H1 (cell line): ENCODE measurements around the gene ABCD2. TPM values are rescaled to one million over a fixed set of nuclear protein-coding genes. Genes with fewer than 3 reads are reported as not detected.

ENCODE experiments used
- CTCF ChIA-PET: fragments of 300-600 bp; sonication (Branson Sonifier 250); formaldehyde crosslinking; loops from one replicate; lab custom pipeline; 2021; ENCODE audit not compliant: partially characterized antibody; lab: Charles Lee
- POLR2A ChIA-PET: fragments of 300-600 bp; sonication (Branson Sonifier 250); formaldehyde crosslinking; loops from one replicate; lab custom pipeline; 2021; ENCODE audit warnings: inconsistent platforms; ENCODE audit not compliant: partially characterized antibody; lab: Charles Lee
- DNase-seq, 2 experiments: peaks; one replicate each; pipeline versions ENCODE4 v3.0.0 to v3.0.0-alpha.2; 2010 to 2022; ENCODE audit warnings: low spot score in 2 of 2, low read depth in 1 of 2, mixed read lengths in 1 of 2
- FAIRE-seq: peaks from 2 replicates; lab custom pipeline; 2011; peaks lifted over from hg19 to GRCh38; lab: Jason Lieb, UNC
- H2AFZ ChIP-seq: 2 replicates; pipeline ENCODE4 v1.8.1; 2012; ENCODE audit warnings: low read length, inconsistent platforms
- H2AK5ac ChIP-seq: 2 replicates; pipeline ENCODE4 v1.6.1; 2013; ENCODE audit warnings: low read depth, low read length
- H2BK120ac ChIP-seq: replicated peaks from 2 replicates; pipeline ENCODE3; 2013; ENCODE audit warnings: low read depth, low read length, inconsistent platforms
- H2BK12ac ChIP-seq: 2 replicates; pipeline ENCODE4 v1.6.1; 2013; ENCODE audit warnings: low read depth, low read length
- H2BK15ac ChIP-seq: 2 replicates; pipeline ENCODE4 v1.6.1; 2013; ENCODE audit warnings: low read length
- H2BK20ac ChIP-seq: 2 replicates; pipeline ENCODE4 v1.6.1; 2013; ENCODE audit warnings: low read length
- H2BK5ac ChIP-seq: 2 replicates; pipeline ENCODE4 v1.6.1; 2013; ENCODE audit warnings: low read depth, low read length
- H3K14ac ChIP-seq: 2 replicates; pipeline ENCODE4 v1.6.1; 2013; ENCODE audit warnings: inconsistent platforms; ENCODE audit not compliant: insufficient read length
- H3K18ac ChIP-seq: 2 replicates; pipeline ENCODE4 v1.6.1; 2013; ENCODE audit warnings: low read length; ENCODE audit errors: extremely low read depth
- H3K23ac ChIP-seq: 2 replicates; pipeline ENCODE4 v1.6.1; 2013; ENCODE audit warnings: inconsistent platforms; ENCODE audit not compliant: insufficient read length
- H3K23me2 ChIP-seq: 2 replicates; pipeline ENCODE4 v1.6.1; 2013; ENCODE audit warnings: low read depth, low read length
- H3K27ac ChIP-seq: 2 replicates; pipeline ENCODE4 v1.6.1; 2011; ENCODE audit warnings: low read depth, low read length, inconsistent platforms
- H3K27me3 ChIP-seq, 4 experiments: replicated peaks in 1 of 4; 1 replicate in 1 of 4; 2 replicates in 3 of 4; pipeline versions ENCODE4 v1.6.1 to v1.8.1; 2011 to 2013; ENCODE audit warnings: low read length in 3 of 4, mild to moderate bottlenecking in 3 of 4, inconsistent platforms in 2 of 4, mixed read lengths in 2 of 4, moderate library complexity in 1 of 4; ENCODE audit not compliant: control insufficient read depth in 3 of 4, insufficient read depth in 3 of 4; ENCODE audit errors: extremely low read depth in 1 of 4
- H3K36me3 ChIP-seq, 4 experiments: 2 replicates each; pipeline versions ENCODE4 v1.6.1 to v1.8.1; 2011 to 2013; ENCODE audit warnings: mild to moderate bottlenecking in 4 of 4, low read length in 3 of 4, moderate library complexity in 2 of 4, control low read depth in 1 of 4, inconsistent platforms in 1 of 4; ENCODE audit not compliant: insufficient read depth in 4 of 4, control insufficient read depth in 2 of 4
- H3K4ac ChIP-seq: replicated peaks from 2 replicates; pipeline ENCODE3; 2013; ENCODE audit warnings: low read length, low read depth, mixed read lengths, inconsistent platforms; ENCODE audit not compliant: insufficient read length
- H3K4me1 ChIP-seq, 4 experiments: replicated peaks in 1 of 4; 1 replicate in 1 of 4; 2 replicates in 3 of 4; pipeline versions ENCODE4 v1.6.1 to v1.8.1; 2011 to 2013; ENCODE audit warnings: low read length in 3 of 4, inconsistent platforms in 2 of 4, mixed read lengths in 1 of 4; ENCODE audit not compliant: insufficient read depth in 4 of 4, control insufficient read depth in 3 of 4
- H3K4me2 ChIP-seq, 2 experiments: 2 replicates each; pipeline versions ENCODE4 v1.6.1 to v1.8.1; 2011 to 2013; ENCODE audit warnings: low read depth in 2 of 2, low read length in 2 of 2, control low read depth in 1 of 2, inconsistent platforms in 1 of 2, mild to moderate bottlenecking in 1 of 2; ENCODE audit not compliant: insufficient read depth in 1 of 2
- H3K4me3 ChIP-seq, 4 experiments: fragments of 200-600, 300-600 bp in 1 of 4; sonication (generic), shearing (Covaris generic), sonication (Bioruptor Twin) in 1 of 4; 2 replicates each; pipeline versions ENCODE4 v1.5.1 to v1.8.1; 2011 to 2016; ENCODE audit warnings: low read length in 4 of 4, low read depth in 3 of 4, control low read depth in 2 of 4, inconsistent platforms in 2 of 4, mild to moderate bottlenecking in 2 of 4, mixed read lengths in 1 of 4, moderate library complexity in 1 of 4; ENCODE audit not compliant: insufficient read depth in 2 of 4; ENCODE audit errors: extremely low read depth in 1 of 4
- H3K56ac ChIP-seq: replicated peaks from 2 replicates; pipeline ENCODE3; 2013; ENCODE audit warnings: low read depth, mild to moderate bottlenecking, mixed read lengths, low read length, inconsistent platforms; ENCODE audit not compliant: insufficient read length
- H3K79me1 ChIP-seq: 2 replicates; pipeline ENCODE4 v1.6.1; 2013; ENCODE audit warnings: low read depth, low read length, control low read depth
- H3K79me2 ChIP-seq, 2 experiments: 2 replicates each; pipeline versions ENCODE4 v1.6.1 to v1.8.1; 2012 to 2013; ENCODE audit warnings: low read length in 2 of 2, mild to moderate bottlenecking in 2 of 2, inconsistent platforms in 1 of 2; ENCODE audit not compliant: insufficient read depth in 2 of 2, control insufficient read depth in 1 of 2
- H3K9ac ChIP-seq, 4 experiments: replicated peaks in 1 of 4; 1 replicate in 1 of 4; 2 replicates in 3 of 4; pipeline versions ENCODE4 v1.6.1 to v1.8.1; 2011 to 2013; ENCODE audit warnings: low read depth in 3 of 4, low read length in 3 of 4, control low read depth in 2 of 4, mild to moderate bottlenecking in 2 of 4, moderate library complexity in 2 of 4, inconsistent platforms in 1 of 4; ENCODE audit errors: extremely low read depth in 1 of 4
- H3K9me3 ChIP-seq, 2 experiments: 2 replicates each; pipeline versions ENCODE4 v1.6.1 to v1.8.1; 2012 to 2013; ENCODE audit warnings: mild to moderate bottlenecking in 2 of 2, moderate library complexity in 2 of 2, control low read depth in 1 of 2, inconsistent platforms in 1 of 2, low read depth in 1 of 2, low read length in 1 of 2, mixed read lengths in 1 of 2; ENCODE audit not compliant: insufficient read depth in 2 of 2
- H4K20me1 ChIP-seq, 2 experiments: replicated peaks in 1 of 2; 2 replicates each; pipeline versions ENCODE3 to v1.8.1; 2011 to 2013; ENCODE audit warnings: inconsistent platforms in 2 of 2, low read length in 2 of 2, mild to moderate bottlenecking in 1 of 2; ENCODE audit not compliant: insufficient read depth in 2 of 2, control insufficient read depth in 1 of 2
- H4K5ac ChIP-seq: 2 replicates; pipeline ENCODE4 v1.6.1; 2013; ENCODE audit warnings: low read length, low read depth, mixed read lengths, inconsistent platforms; ENCODE audit not compliant: insufficient read length
- H4K8ac ChIP-seq: 2 replicates; pipeline ENCODE4 v1.8.0; 2013; ENCODE audit warnings: mild to moderate bottlenecking, moderate library complexity, low read length, inconsistent platforms; ENCODE audit not compliant: insufficient read depth; ENCODE audit errors: extremely low read depth
- H4K91ac ChIP-seq: replicated peaks from 2 replicates; pipeline ENCODE3; 2013; ENCODE audit warnings: low read length, mixed read lengths, inconsistent platforms; ENCODE audit not compliant: insufficient read length
- TAF1 ChIP-seq: IDR thresholded peaks from 2 replicates; pipeline ENCODE4 v1.6.1; 2011; ENCODE audit warnings: mild to moderate bottlenecking, low read depth, low read length
- YY1 ChIP-seq: IDR thresholded peaks from 2 replicates; pipeline ENCODE4 v1.6.1; 2011; ENCODE audit warnings: low read depth, mild to moderate bottlenecking, low read length
- WGBS, 2 experiments: shearing (Covaris generic) in 1 of 2; methylation state at CpG; one replicate each; pipeline versions ENCODE4 v1.1.6 to v1.1.7; 2013 to 2015; ENCODE audit warnings: low lambda C conversion rate in 2 of 2, mixed read lengths in 2 of 2, inconsistent platforms in 1 of 2, low coverage in 1 of 2, missing lambda C conversion rate in 1 of 2; ENCODE audit not compliant: insufficient replicate concordance in 2 of 2, insufficient coverage in 1 of 2, insufficient read length in 1 of 2; ENCODE audit errors: extremely low coverage in 1 of 2, missing lambda C conversion rate in 1 of 2; 5-methylcytosine and 5-hydroxymethylcytosine counted together
- polyA plus RNA-seq, 7 experiments: library from polyadenylated mRNA; depleted of rRNA in 3 of 7; stranded (reverse) in 5 of 7; unstranded in 2 of 7; fragments of >200 nt in 5 of 7; fragments of 200-250 nt in 2 of 7; gene quantifications; 1 replicate in 5 of 7; 2 replicates in 1 of 7; 4 replicates in 1 of 7; pipeline versions ENCODE4 v1.2.1 to v1.2.3, GENCODE V29; 2011 to 2013; ENCODE audit warnings: missing spikeins in 2 of 7, mixed read lengths in 2 of 7
- total RNA-seq: library from RNA; stranded (reverse); fragmentation: NEBNext Ultra II Directional; extraction: Animal tissue kit (Norgen Biotek cat#: 25700); gene quantifications from 2 replicates; pipeline ENCODE4 v1.2.1, GENCODE V29; 2021

ABCD2 gene
- total and polyA plus RNA-seq, 2 of the 8 experiments (the other 6 are each of a cell fraction or from before 2014, with no cell fraction given), result not detected

GRCh38 chr12:39628836-39629235 is 9.2 kb upstream of the ABCD2 start:
- Histone ChIP-seq H3K36me3 (no peaks in the 10 kb centered on the region), H3K56ac (no peak overlapping the region)
- TF ChIP-seq YY1 (no peak), TAF1 (no peak)

More at GRCh38 chr12:39628836-39629235, 9.2 kb upstream of the ABCD2 start:
- H2AK5ac ChIP-seq, result no peak overlapping the region
- H2BK120ac ChIP-seq, result no peak overlapping the region
- no peak overlapping the region for H2BK12ac ChIP-seq
- no peaks in the 10 kb centered on the region for H3K79me2 ChIP-seq
- no peak overlapping the region for H3K23ac ChIP-seq
- H3K4me3 ChIP-seq, result no peak overlapping the region
- DNase-seq, result no peak
- no peaks in the 10 kb centered on the region for H3K23me2 ChIP-seq
- no peak overlapping the region for H3K14ac ChIP-seq
- H3K9ac ChIP-seq, result no peak overlapping the region
- H3K79me1 ChIP-seq, result no peaks in the 10 kb centered on the region
- H3K27me3 ChIP-seq, result no peaks in the 10 kb centered on the region
- H4K91ac ChIP-seq, result no peak overlapping the region
- no peak overlapping the region for H3K4me2 ChIP-seq
- ChIA-PET CTCF (interaction anchor here (0.6 to 1.4 kb wide), 3 partner anchors 9 to 1395 kb away, joined by 3 read pairs; partner anchors contain the start of gene ABCD2), POLR2A (no interaction called here)
- H4K8ac ChIP-seq, result no peak overlapping the region
- H3K4ac ChIP-seq, result no peak overlapping the region
- H4K20me1 ChIP-seq, result no peaks in the 10 kb centered on the region
- no peaks in the 10 kb centered on the region for H3K9me3 ChIP-seq
- no peak overlapping the region for H2BK15ac ChIP-seq
- H3K18ac ChIP-seq, result no peak overlapping the region
- H2AFZ ChIP-seq, result no peak overlapping the region
- no peak overlapping the region for H2BK20ac ChIP-seq
- no peak overlapping the region for H3K27ac ChIP-seq
- H4K5ac ChIP-seq, result no peak overlapping the region
- no peak for FAIRE-seq
- H3K4me1 ChIP-seq, result no peaks in the 10 kb centered on the region
- 83% methylated on average over 1 of the region's 1 CpG; no CpG with 5 or more reads in 1 of the 2 experiments for WGBS, 2 experiments
- H2BK5ac ChIP-seq, result no peak overlapping the region
